ENCODE data around the gene SLC16A9. TPM values are rescaled to one million over a fixed set of nuclear protein-coding genes. Genes with fewer than 3 reads are reported as not detected.
"Not testable (repeated sequence)": the region's sequence is repeated elsewhere in the genome, so short reads cannot be mapped to it uniquely, and the experiment has no call there.

Gene SLC16A9
- polyA plus RNA-seq, 3 donors, result 34.1 to 48.0 (median 46.6) TPM

- no peak for DNase-seq (ENCODE audit: low read depth in 3 of 3, low spot score in 2 of 3)
These were observed 26.4 kb downstream of the SLC16A9 start for GRCh38 chr10:59682986-59683937.

GRCh38 chr10:59680199-59680598 lies 29.5 kb downstream of the SLC16A9 start:
- DNase-seq (ENCODE audit: low read depth in 3 of 3, low spot score in 2 of 3), result no peak

GRCh38 chr10:59678884-59679301 lies 30.8 kb downstream of the SLC16A9 start:
- no peak for DNase-seq (ENCODE audit: low read depth in 3 of 3, low spot score in 2 of 3)

GRCh38 chr10:59677253-59677831 lies 32.3 kb downstream of the SLC16A9 start:
- DNase-seq (ENCODE audit: low read depth in 3 of 3, low spot score in 2 of 3), result no peak

GRCh38 chr10:59675812-59676211 lies 33.8 kb downstream of the SLC16A9 start:
- no peak for DNase-seq (ENCODE audit: low read depth in 3 of 3, low spot score in 2 of 3)

- DNase-seq (ENCODE audit: low read depth in 3 of 3, low spot score in 2 of 3), result no peak
These were observed 35.3 kb downstream of the SLC16A9 start for GRCh38 chr10:59674215-59674836.

GRCh38 chr10:59672150-59672875 lies 37.3 kb downstream of the SLC16A9 start:
- no peak for DNase-seq (ENCODE audit: low read depth in 3 of 3, low spot score in 2 of 3)

GRCh38 chr10:59670269-59670668 lies 39.4 kb downstream of the SLC16A9 start:
- no peak for DNase-seq (ENCODE audit: low read depth in 3 of 3, low spot score in 2 of 3)

GRCh38 chr10:59668096-59668495 lies 41.6 kb downstream of the SLC16A9 start:
- no peak for DNase-seq (ENCODE audit: low read depth in 3 of 3, low spot score in 2 of 3)

GRCh38 chr10:59666310-59666709 lies 43.3 kb downstream of the SLC16A9 start:
- DNase-seq (ENCODE audit: low read depth in 3 of 3, low spot score in 2 of 3), result no peak

GRCh38 chr10:59663213-59663612 lies 46.4 kb downstream of the SLC16A9 start:
- not testable (repeated sequence) for DNase-seq (ENCODE audit: low read depth in 3 of 3, low spot score in 2 of 3)

GRCh38 chr10:59657724-59658123 lies 51.9 kb downstream of the SLC16A9 start:
- no peak for DNase-seq (ENCODE audit: low read depth in 3 of 3, low spot score in 2 of 3)

- no peak for DNase-seq (ENCODE audit: low read depth in 3 of 3, low spot score in 2 of 3)
These were observed 54.3 kb downstream of the SLC16A9 start for GRCh38 chr10:59655309-59655708.

- no peak for DNase-seq (ENCODE audit: low read depth in 3 of 3, low spot score in 2 of 3)
These were observed 55.6 kb downstream of the SLC16A9 start for GRCh38 chr10:59654007-59654406.

- no peak for DNase-seq (ENCODE audit: low read depth in 3 of 3, low spot score in 2 of 3)
These were observed 57.7 kb downstream of the SLC16A9 start for GRCh38 chr10:59651902-59652301.

- no peak for DNase-seq (ENCODE audit: low read depth in 3 of 3, low spot score in 2 of 3)
These were observed 59.9 kb downstream of the SLC16A9 start for GRCh38 chr10:59649606-59650346.

GRCh38 chr10:59648711-59649201 lies 60.9 kb downstream of the SLC16A9 start:
- DNase-seq (ENCODE audit: low read depth in 3 of 3, low spot score in 2 of 3), result no peak

- DNase-seq (ENCODE audit: low read depth in 3 of 3, low spot score in 2 of 3), result no peak
These were observed 64.8 kb downstream of the SLC16A9 start for GRCh38 chr10:59644841-59645240.

- DNase-seq (ENCODE audit: low read depth in 3 of 3, low spot score in 2 of 3), result not testable (repeated sequence)
These were observed 68.0 kb downstream of the SLC16A9 start for GRCh38 chr10:59641688-59642087.

Data from right renal cortex interstitium (tissue), 3 donors.